A549 (cell line): ENCODE results near the gene GAGE12H. TPM values are rescaled to one million over a fixed set of nuclear protein-coding genes. Genes with fewer than 3 reads are reported as not detected.
"Not testable (repeated sequence)": the region's sequence is repeated elsewhere in the genome, so short reads cannot be mapped to it uniquely, and the experiment has no call there.

Source experiments
- ATAC-seq, 2 experiments: fragments of 200-7000 bp in 1 of 2; fragments of >200 bp in 1 of 2; cut with Nextera tagmentation in 1 of 2; cut with Tn5 transposase in 1 of 2; 3 replicates each; pipeline versions ENCODE4 v1.8.0 to v1.9.1; 2018 to 2020; ENCODE audit warnings: mild to moderate bottlenecking in 1 of 2, moderate library complexity in 1 of 2
- CTCF ChIA-PET: fragments of 300-600 bp; sonication (Branson Sonifier 250); formaldehyde crosslinking; extraction: SDS; loops from one replicate; lab custom pipeline; 2021; ENCODE audit warnings: antibody characterized with exemption, inconsistent platforms; lab: Yijun Ruan, JAX
- POLR2A ChIA-PET: fragments of 350-600 bp; formaldehyde crosslinking; extraction: SDS; loops from one replicate; lab custom pipeline; 2021; ENCODE audit warnings: antibody characterized with exemption, inconsistent platforms; lab: Yijun Ruan, JAX
- DNase-seq, 2 experiments: peaks; one replicate each; pipeline versions ENCODE4 v3.0.0 to v3.0.0-alpha.2; 2011 to 2016; ENCODE audit warnings: low read depth in 1 of 2, low spot score in 1 of 2
- FAIRE-seq: peaks from 2 replicates; lab custom pipeline; 2011; peaks lifted over from hg19 to GRCh38; lab: Jason Lieb, UNC
- H3K27ac ChIP-seq, 2 experiments: fragments of >200 bp; sonication (Bioruptor Twin); formaldehyde crosslinking; 3 replicates each; pipeline ENCODE4 v1.5.1; 2016 to 2017
- H3K4me1 ChIP-seq: fragments of >200 bp; sonication (Bioruptor Twin); formaldehyde crosslinking; 3 replicates; pipeline ENCODE4 v1.6.1; 2016
- H3K4me2 ChIP-seq: fragments of >200 bp; sonication (Bioruptor Twin); formaldehyde crosslinking; 3 replicates; pipeline ENCODE4 v1.6.1; 2016
- H3K4me3 ChIP-seq: fragments of >200 bp; sonication (Bioruptor Twin); formaldehyde crosslinking; 3 replicates; pipeline ENCODE4 v1.5.1; 2016
- H3K9me3 ChIP-seq: fragments of >200 bp; sonication (Bioruptor Twin); formaldehyde crosslinking; 3 replicates; pipeline ENCODE4 v1.6.1; 2016
- BHLHE40 ChIP-seq: IDR thresholded peaks from 2 replicates; pipeline ENCODE4 v1.6.1; 2012; ENCODE audit warnings: low read depth, low read length, inconsistent platforms
- CBX2 ChIP-seq: fragments of 200-600 bp; sonication (generic); IDR thresholded peaks from 2 replicates; pipeline ENCODE4 v1.6.1; 2016; ENCODE audit warnings: low read depth, mild to moderate bottlenecking, borderline replicate concordance
- CBX8 ChIP-seq: fragments of 200-600 bp; sonication (generic); IDR thresholded peaks from 2 replicates; pipeline ENCODE4 v1.6.1; 2016
- CEBPB ChIP-seq, 2 experiments: fragments of >200 bp in 1 of 2; sonication (Bioruptor Twin) in 1 of 2; formaldehyde crosslinking in 1 of 2; IDR thresholded peaks; 2 replicates each; pipeline ENCODE4 v1.6.1; 2012 to 2016
- CHD2 ChIP-seq: fragments of 150-350 bp; IDR thresholded peaks from 2 replicates; pipeline ENCODE4 v1.6.1; 2014; ENCODE audit warnings: low read length; ENCODE audit not compliant: partially characterized antibody
- EHF ChIP-seq: fragments of 250-450 bp; sonication (Bioruptor Pico); IDR thresholded peaks from 2 replicates; pipeline ENCODE4 v1.5.0; 2020; ENCODE audit warnings: mild to moderate bottlenecking
- FOSB ChIP-seq: fragments of 250-450 bp; sonication (Bioruptor Pico); IDR thresholded peaks from 2 replicates; pipeline ENCODE4 v1.5.0; 2020; ENCODE audit warnings: mild to moderate bottlenecking, moderate library complexity
- FOSL2 ChIP-seq, 2 experiments: fragments of 450-650 bp in 1 of 2; fragments of >200 bp in 1 of 2; sonication (Bioruptor Twin) in 1 of 2; formaldehyde crosslinking; IDR thresholded peaks; 2 replicates each; pipeline versions ENCODE4 v1.5.0 to v1.6.1; 2016 to 2020; ENCODE audit warnings: mild to moderate bottlenecking in 1 of 2, moderate library complexity in 1 of 2
- HDAC2 ChIP-seq: fragments of 200-600 bp; sonication (generic); IDR thresholded peaks from 2 replicates; pipeline ENCODE4 v1.6.1; 2016
- HOXB13 ChIP-seq: fragments of 250-450 bp; sonication (Bioruptor Pico); IDR thresholded peaks from 2 replicates; pipeline ENCODE4 v1.5.0; 2020; ENCODE audit warnings: low read depth, mild to moderate bottlenecking, moderate library complexity
- HOXB5 ChIP-seq: fragments of 250-450 bp; sonication (Bioruptor Pico); IDR thresholded peaks from 2 replicates; pipeline ENCODE4 v1.5.0; 2020; ENCODE audit warnings: mild to moderate bottlenecking, moderate library complexity
- JUN ChIP-seq, 2 experiments: fragments of >200 bp; sonication (Bioruptor Twin); formaldehyde crosslinking; IDR thresholded peaks; 2 replicates in 1 of 2; 3 replicates in 1 of 2; pipeline ENCODE4 v1.6.1; 2016 to 2017
- MAZ ChIP-seq: fragments of 150-350 bp; IDR thresholded peaks from 2 replicates; pipeline ENCODE4 v1.6.1; 2014; ENCODE audit warnings: antibody characterized with exemption, low read depth, low read length, borderline replicate concordance
- POLR2AphosphoS2 ChIP-seq: conservative IDR thresholded peaks from 2 replicates; pipeline ENCODE4 v1.6.1; 2012; ENCODE audit warnings: low read length, improper control_type of control experiment, inconsistent platforms
- RARB ChIP-seq: fragments of 250-450 bp; sonication (Bioruptor Pico); IDR thresholded peaks from 2 replicates; pipeline ENCODE4 v1.8.0; 2021; ENCODE audit warnings: mild to moderate bottlenecking, moderate library complexity
- SREBF2 ChIP-seq: fragments of 450-650 bp; IDR thresholded peaks from 2 replicates; pipeline ENCODE4 v1.6.1; 2014; ENCODE audit warnings: mild to moderate bottlenecking, moderate library complexity
- ZSCAN20 ChIP-seq: fragments of 250-450 bp; sonication (Bioruptor Pico); IDR thresholded peaks from 2 replicates; pipeline ENCODE4 v1.8.0; 2022; ENCODE audit warnings: mild to moderate bottlenecking, moderate library complexity
- WGBS: methylation state at CpG from one replicate; pipeline ENCODE4 v1.1.6; 2017; ENCODE audit errors: missing lambda C conversion rate; 5-methylcytosine and 5-hydroxymethylcytosine counted together
- polyA plus RNA-seq, 4 experiments: library from polyadenylated mRNA; depleted of rRNA in 3 of 4; stranded (reverse); fragments of >200 nt; fragmentation: RNase III in 1 of 4; extraction: RNeasy Plus Mini Kit Qiagen cat#74134 plus additional on column Dnase treatment in 1 of 4; gene quantifications; 2 replicates in 3 of 4; 3 replicates in 1 of 4; pipeline ENCODE4 v1.2.3, GENCODE V29; 2011 to 2017
- TF ChIP-seq, protein P1 (sequence below): fragments of 150-350 bp; IDR thresholded peaks from 2 replicates; pipeline ENCODE4 v1.6.1; 2014; ENCODE audit warnings: low read depth, mild to moderate bottlenecking, low read length
- TF ChIP-seq, protein P2 (sequence below): IDR thresholded peaks from 2 replicates; pipeline ENCODE4 v1.6.1; 2012
- TF ChIP-seq, protein P3 (sequence below): IDR thresholded peaks from 2 replicates; pipeline ENCODE4 v1.6.1; 2012; ENCODE audit warnings: low read depth, borderline replicate concordance
- TF ChIP-seq, protein P4 (sequence below): fragments of >200 bp; sonication (Bioruptor Twin); formaldehyde crosslinking; IDR thresholded peaks from 3 replicates; pipeline ENCODE4 v1.6.1; 2016
- TF ChIP-seq, protein P5 (sequence below): fragments of 450-650 bp; IDR thresholded peaks from 2 replicates; pipeline ENCODE4 v1.6.1; 2014; ENCODE audit warnings: antibody characterized with exemption
- TF ChIP-seq, protein P6 (sequence below): IDR thresholded peaks from 2 replicates; pipeline ENCODE4 v1.6.1; 2012

The GAGE12H gene
- polyA plus RNA-seq, 2 of the 4 experiments (the other 2 are of a cell fraction), result not detected

DNA sequence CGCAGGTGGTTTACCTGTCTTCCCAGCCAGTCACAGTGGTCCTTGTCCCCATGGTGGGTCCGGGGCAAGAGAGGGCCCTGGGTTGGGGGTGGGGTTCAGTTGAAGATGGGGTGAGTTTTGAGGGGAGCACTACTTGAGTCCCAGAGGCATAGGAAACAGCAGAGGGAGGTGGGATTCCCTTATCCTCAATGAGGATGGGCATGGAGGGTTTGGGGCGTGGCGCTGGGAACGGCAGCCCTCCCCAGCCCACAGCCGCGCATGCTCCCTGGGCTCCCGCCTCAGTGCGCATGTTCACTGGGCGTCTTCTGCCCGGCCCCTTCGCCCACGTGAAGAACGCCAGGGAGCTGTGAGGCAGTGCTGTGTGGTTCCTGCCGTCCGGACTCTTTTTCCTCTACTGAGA, 19.0 kb downstream of the GAGE12H start, which contains the start of gene GAGE1:
TSS of gene GAGE1 (plus strand) at position 301 of the 400 bp plus-strand sequence. CDS start 1,155 bp downstream, outside the sequence.
- H3K4me1 ChIP-seq, H3K27ac ChIP-seq, ATAC-seq, DNase-seq, POLR2A ChIA-PET, H3K4me3 ChIP-seq, H3K4me2 ChIP-seq, H3K9me3 ChIP-seq, CTCF ChIA-PET, FAIRE-seq: not testable (repeated sequence)
- WGBS, result no CpG with 5 or more reads among the region's 16 CpGs

DNA sequence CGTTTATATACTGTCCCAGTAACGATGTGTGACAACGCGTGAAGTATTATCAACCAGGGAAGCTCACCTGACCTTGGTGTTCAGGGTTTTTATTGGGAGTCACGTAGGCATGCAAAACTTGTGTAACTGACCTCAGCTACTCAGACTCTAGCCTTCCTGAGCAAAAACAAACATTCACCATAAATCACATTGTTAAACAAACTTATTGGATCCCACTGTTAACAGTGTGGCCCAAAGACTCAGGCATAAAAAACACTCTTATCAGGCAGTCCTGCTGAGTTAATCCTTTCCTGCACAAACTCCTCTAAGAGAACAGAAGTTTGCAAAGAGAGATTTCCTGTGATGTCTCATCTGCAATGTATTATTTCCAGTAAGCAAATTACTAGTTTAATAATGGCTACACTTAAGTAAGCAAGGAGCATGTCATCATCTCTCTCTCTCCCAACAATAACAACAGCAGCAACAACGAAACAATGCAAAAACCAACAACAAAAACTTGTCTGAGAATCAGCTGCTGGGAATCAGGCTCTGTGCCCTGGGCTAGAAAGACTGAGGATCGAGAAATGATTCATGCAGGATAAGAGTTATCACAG, 31.1 kb downstream of the GAGE12H start:
- no peak overlapping the region for H3K27ac ChIP-seq
- FAIRE-seq, result no peak
- TF ChIP-seq, protein P1, sequence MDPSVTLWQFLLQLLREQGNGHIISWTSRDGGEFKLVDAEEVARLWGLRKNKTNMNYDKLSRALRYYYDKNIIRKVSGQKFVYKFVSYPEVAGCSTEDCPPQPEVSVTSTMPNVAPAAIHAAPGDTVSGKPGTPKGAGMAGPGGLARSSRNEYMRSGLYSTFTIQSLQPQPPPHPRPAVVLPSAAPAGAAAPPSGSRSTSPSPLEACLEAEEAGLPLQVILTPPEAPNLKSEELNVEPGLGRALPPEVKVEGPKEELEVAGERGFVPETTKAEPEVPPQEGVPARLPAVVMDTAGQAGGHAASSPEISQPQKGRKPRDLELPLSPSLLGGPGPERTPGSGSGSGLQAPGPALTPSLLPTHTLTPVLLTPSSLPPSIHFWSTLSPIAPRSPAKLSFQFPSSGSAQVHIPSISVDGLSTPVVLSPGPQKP, result no peak
- no peak for TF ChIP-seq CBX2
- TF ChIP-seq RARB (CRISPR knock-in tag), result no peak
- no peak for TF ChIP-seq SREBF2
- TF ChIP-seq HDAC2, result no peak
- TF ChIP-seq, protein P2, sequence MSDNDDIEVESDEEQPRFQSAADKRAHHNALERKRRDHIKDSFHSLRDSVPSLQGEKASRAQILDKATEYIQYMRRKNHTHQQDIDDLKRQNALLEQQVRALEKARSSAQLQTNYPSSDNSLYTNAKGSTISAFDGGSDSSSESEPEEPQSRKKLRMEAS, result no peak
- no peak for TF ChIP-seq BHLHE40
- TF ChIP-seq, all 56 proteins: peak for 0
- DNase-seq (no peak), ATAC-seq (no peak)
- Histone ChIP-seq H3K4me2 (no peak overlapping the region), H3K9me3 (no peaks in the 10 kb centered on the region), H3K4me1 (no peaks in the 10 kb centered on the region), H3K4me3 (no peak overlapping the region)
- CTCF ChIA-PET, result no interaction called here
- POLR2A ChIA-PET, result no interaction called here
- WGBS, result 7% methylated on average over 7 of the region's 7 CpGs

DNA sequence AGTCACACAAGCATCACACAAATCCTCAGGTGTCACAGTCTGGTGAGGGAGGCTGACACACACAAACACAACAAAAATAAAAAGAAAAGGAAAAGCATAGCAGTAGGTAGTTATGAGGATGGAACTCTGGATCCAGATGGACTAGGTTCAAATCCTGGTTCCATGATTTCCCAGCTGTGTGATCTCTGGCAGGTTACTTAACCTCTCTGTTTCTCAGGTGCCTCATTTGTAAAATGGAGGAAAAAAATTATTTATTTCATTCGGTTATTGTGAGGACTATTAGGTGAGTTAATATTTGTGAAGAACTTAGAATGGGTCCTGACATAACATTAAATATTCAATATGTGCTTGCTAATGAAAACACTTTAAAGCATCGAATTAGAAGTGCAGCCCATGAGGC, 38.8 kb downstream of the GAGE12H start:
- no peak overlapping the region for H3K4me2 ChIP-seq
- no peak for ATAC-seq
- peak; percentile 13 for FAIRE-seq

More for the DNA sequence above, 38.8 kb downstream of the GAGE12H start:
- Histone ChIP-seq H3K4me3 (no peak overlapping the region), H3K9me3 (no peaks in the 10 kb centered on the region), H3K4me1 (no peaks in the 10 kb centered on the region), H3K27ac (no peak overlapping the region)
- ChIA-PET POLR2A (no interaction called here), CTCF (no interaction called here)
- DNase-seq, result no peak
- WGBS, result 2% methylated on average over 2 of the region's 2 CpGs
- TF ChIP-seq CBX8 (no peak), MAZ (no peak), EHF (CRISPR knock-in tag) (no peak), HOXB5 (CRISPR knock-in tag) (no peak), CEBPB (IDR thresholded peaks at IDR 0.05) (no peak), JUN (IDR thresholded peaks at IDR 0.05) (no peak), FOSB (CRISPR knock-in tag) (no peak), ZSCAN20 (CRISPR knock-in tag) (no peak), BHLHE40 (no peak), SREBF2 (no peak), FOSL2 (IDR thresholded peaks at IDR 0.05) (no peak), FOSL2 (CRISPR knock-in tag; IDR thresholded peaks at IDR 0.05) (no peak), POLR2AphosphoS2 (no peak), HOXB13 (no peak), CHD2 (no peak)
- TF ChIP-seq, protein P3, sequence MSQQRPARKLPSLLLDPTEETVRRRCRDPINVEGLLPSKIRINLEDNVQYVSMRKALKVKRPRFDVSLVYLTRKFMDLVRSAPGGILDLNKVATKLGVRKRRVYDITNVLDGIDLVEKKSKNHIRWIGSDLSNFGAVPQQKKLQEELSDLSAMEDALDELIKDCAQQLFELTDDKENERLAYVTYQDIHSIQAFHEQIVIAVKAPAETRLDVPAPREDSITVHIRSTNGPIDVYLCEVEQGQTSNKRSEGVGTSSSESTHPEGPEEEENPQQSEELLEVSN, result no peak
- TF ChIP-seq, protein P4, sequence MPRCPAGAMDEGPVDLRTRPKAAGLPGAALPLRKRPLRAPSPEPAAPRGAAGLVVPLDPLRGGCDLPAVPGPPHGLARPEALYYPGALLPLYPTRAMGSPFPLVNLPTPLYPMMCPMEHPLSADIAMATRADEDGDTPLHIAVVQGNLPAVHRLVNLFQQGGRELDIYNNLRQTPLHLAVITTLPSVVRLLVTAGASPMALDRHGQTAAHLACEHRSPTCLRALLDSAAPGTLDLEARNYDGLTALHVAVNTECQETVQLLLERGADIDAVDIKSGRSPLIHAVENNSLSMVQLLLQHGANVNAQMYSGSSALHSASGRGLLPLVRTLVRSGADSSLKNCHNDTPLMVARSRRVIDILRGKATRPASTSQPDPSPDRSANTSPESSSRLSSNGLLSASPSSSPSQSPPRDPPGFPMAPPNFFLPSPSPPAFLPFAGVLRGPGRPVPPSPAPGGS, result no peak
- TF ChIP-seq, protein P5, sequence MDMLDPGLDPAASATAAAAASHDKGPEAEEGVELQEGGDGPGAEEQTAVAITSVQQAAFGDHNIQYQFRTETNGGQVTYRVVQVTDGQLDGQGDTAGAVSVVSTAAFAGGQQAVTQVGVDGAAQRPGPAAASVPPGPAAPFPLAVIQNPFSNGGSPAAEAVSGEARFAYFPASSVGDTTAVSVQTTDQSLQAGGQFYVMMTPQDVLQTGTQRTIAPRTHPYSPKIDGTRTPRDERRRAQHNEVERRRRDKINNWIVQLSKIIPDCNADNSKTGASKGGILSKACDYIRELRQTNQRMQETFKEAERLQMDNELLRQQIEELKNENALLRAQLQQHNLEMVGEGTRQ, result no peak
- TF ChIP-seq, protein P6, sequence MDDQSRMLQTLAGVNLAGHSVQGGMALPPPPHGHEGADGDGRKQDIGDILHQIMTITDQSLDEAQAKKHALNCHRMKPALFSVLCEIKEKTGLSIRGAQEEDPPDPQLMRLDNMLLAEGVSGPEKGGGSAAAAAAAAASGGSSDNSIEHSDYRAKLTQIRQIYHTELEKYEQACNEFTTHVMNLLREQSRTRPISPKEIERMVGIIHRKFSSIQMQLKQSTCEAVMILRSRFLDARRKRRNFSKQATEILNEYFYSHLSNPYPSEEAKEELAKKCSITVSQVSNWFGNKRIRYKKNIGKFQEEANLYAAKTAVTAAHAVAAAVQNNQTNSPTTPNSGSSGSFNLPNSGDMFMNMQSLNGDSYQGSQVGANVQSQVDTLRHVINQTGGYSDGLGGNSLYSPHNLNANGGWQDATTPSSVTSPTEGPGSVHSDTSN, result no peak
